Lower lobe of right lung (tissue), 2 donors: ENCODE results near the gene GRID1. TPM values are rescaled to one million over a fixed set of nuclear protein-coding genes. Genes with fewer than 3 reads are reported as not detected.

Experiments used
- ATAC-seq, 2 donors: fragments of 200-7000 bp; cut with Tn5 transposase; one replicate each; pipeline ENCODE4 v1.9.1; 2020 to 2022; ENCODE audit warnings: mild to moderate bottlenecking in 2 of 2, moderate library complexity in 2 of 2
- DNase-seq: peaks from one replicate; pipeline ENCODE4 v3.0.0-alpha.2; 2020
- H3K27ac ChIP-seq: fragments of 200-600 bp; one replicate; pipeline ENCODE4 v1.8.0; 2022
- H3K27me3 ChIP-seq: fragments of 200-600 bp; one replicate; pipeline ENCODE4 v1.8.0; 2022; ENCODE audit warnings: low read depth
- H3K36me3 ChIP-seq: fragments of 200-600 bp; one replicate; pipeline ENCODE4 v1.8.0; 2022; ENCODE audit warnings: mild to moderate bottlenecking
- H3K4me1 ChIP-seq: fragments of 200-600 bp; one replicate; pipeline ENCODE4 v1.8.0; 2022
- H3K4me3 ChIP-seq: fragments of 200-600 bp; one replicate; pipeline ENCODE4 v1.8.0; 2022; ENCODE audit warnings: mild to moderate bottlenecking
- H3K9me3 ChIP-seq: fragments of 200-600 bp; one replicate; pipeline ENCODE4 v1.8.0; 2022
- intact Hi-C: fragments of 100-400 bp; cut with DNase I; formaldehyde crosslinking; loops from one replicate; pipeline ENCODE4 v1.11.0; 2022
- total RNA-seq: library from RNA; stranded (reverse); fragmentation: NEBNext Ultra II Directional; extraction: Animal tissue kit (Norgen Biotek cat#: 25700); gene quantifications from one replicate; pipeline ENCODE4 v1.2.1, GENCODE V29; 2021
- TF ChIP-seq, protein P1 (sequence below): fragments of 200-600 bp; IDR thresholded peaks from one replicate; pipeline ENCODE4 v1.8.0; 2022; ENCODE audit warnings: antibody characterized with exemption, mild to moderate bottlenecking
- donor health status: DM: no; HTN: yes; CAD: no; lungs with severe emphysema.

GRID1 gene
- total RNA-seq, 1 donor from 2014 or later, result 2.5 TPM

DNA sequence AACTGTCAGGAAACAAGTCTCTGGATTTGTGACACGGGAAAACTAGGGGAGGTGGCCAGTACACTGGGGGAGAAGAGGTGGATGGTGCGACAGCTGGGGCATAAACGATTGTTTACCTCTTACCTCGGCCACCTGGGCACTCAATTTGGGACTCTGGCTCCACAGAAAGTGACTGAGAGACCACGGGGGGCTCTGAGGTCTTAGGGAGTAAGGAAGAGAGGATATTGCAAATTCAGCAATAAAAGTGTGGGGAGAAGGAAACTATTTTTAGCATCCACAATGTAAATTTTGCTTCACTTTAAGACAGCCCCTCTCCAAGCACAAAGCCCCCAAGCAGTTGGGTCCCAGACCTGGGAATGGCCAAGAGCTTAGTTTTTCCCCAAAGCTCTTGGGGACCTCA is 440.5 kb downstream of the GRID1 start:
- no peaks in the 10 kb centered on the region for H3K36me3 ChIP-seq
- no peak overlapping the region for H3K4me3 ChIP-seq
- TF ChIP-seq, protein P1, sequence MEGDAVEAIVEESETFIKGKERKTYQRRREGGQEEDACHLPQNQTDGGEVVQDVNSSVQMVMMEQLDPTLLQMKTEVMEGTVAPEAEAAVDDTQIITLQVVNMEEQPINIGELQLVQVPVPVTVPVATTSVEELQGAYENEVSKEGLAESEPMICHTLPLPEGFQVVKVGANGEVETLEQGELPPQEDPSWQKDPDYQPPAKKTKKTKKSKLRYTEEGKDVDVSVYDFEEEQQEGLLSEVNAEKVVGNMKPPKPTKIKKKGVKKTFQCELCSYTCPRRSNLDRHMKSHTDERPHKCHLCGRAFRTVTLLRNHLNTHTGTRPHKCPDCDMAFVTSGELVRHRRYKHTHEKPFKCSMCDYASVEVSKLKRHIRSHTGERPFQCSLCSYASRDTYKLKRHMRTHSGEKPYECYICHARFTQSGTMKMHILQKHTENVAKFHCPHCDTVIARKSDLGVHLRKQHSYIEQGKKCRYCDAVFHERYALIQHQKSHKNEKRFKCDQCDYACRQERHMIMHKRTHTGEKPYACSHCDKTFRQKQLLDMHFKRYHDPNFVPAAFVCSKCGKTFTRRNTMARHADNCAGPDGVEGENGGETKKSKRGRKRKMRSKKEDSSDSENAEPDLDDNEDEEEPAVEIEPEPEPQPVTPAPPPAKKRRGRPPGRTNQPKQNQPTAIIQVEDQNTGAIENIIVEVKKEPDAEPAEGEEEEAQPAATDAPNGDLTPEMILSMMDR, result no peak
- no peaks in the 10 kb centered on the region for H3K4me1 ChIP-seq
- H3K9me3 ChIP-seq, result no peaks in the 10 kb centered on the region
- intact Hi-C loops, result no loop called here
- no peak overlapping the region for H3K27ac ChIP-seq
- no peak for DNase-seq
- no peak for ATAC-seq
- no peaks in the 10 kb centered on the region for H3K27me3 ChIP-seq

DNA sequence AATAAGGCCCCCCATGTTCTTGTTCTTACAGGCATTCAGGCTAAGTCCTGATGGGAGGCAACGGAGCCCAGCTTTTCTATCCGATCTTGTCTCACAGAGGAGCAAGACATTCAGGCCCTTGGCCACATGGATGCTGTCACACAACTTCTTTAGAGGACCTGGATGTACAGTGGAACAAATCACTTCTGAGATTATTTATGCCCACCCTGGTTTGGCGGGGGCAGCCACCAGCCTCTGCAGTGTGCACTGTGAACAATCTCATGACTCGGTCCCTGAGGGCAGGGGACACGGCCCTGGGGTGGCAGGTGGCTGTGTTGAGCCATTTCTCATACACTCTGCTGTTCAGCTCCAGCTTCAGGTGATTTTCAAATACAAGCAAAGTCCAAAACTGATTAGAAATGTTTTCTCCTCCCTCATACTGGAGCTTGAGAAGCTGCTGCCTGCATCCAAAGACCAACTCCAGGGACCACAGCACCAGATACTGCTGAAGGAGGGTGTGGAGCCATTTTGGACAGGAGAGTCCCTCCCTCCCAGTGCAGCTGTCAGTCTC is 441.3 kb downstream of the GRID1 start:
- Histone ChIP-seq H3K9me3 (no peaks in the 10 kb centered on the region), H3K4me3 (no peak overlapping the region), H3K36me3 (no peaks in the 10 kb centered on the region), H3K27me3 (no peaks in the 10 kb centered on the region), H3K27ac (no peak overlapping the region), H3K4me1 (no peaks in the 10 kb centered on the region)
- ATAC-seq (no peak), DNase-seq (no peak)
- intact Hi-C loops, result no loop called here
- TF ChIP-seq, protein P1, result no peak

DNA sequence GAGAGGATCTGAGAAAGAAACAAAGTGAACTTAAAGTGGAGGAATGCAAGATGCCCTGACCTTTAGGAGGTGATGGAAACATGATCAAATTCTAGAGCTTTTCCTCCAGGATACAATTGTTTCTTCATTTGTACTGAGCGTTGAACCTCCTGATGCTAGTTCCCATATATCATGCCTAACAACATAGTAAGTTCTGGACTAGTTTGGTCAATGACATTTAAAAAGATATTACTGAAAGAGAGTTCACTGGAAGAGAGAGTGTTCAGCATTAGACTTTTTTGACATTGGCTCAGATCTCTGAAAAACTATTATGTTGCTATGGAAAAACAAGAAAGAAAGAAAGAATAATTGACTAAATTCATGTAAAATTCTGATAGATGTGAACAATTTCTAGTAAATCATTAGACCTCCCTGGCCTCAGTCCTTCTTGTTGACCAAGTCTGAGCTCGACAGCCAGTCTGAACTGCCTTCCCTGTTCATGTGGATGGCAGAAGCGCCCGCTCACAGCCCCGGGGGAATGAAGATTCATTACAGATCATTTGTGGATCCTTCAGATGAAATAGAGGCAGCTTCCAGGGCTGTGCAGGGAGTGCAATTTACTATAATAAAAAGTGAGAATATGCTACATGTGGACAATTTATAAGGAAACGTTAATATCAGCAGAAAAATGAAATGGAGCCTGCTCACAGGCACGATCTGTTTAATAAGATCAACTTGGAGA is 442.1 kb downstream of the GRID1 start:
- TF ChIP-seq, protein P1, result no peak
- intact Hi-C loops, result no loop called here
- no peaks in the 10 kb centered on the region for H3K4me1 ChIP-seq
- DNase-seq, result no peak
- no peak for ATAC-seq
- no peaks in the 10 kb centered on the region for H3K36me3 ChIP-seq
- no peaks in the 10 kb centered on the region for H3K9me3 ChIP-seq
- no peaks in the 10 kb centered on the region for H3K27me3 ChIP-seq
- no peak overlapping the region for H3K4me3 ChIP-seq
- no peak overlapping the region for H3K27ac ChIP-seq

DNA sequence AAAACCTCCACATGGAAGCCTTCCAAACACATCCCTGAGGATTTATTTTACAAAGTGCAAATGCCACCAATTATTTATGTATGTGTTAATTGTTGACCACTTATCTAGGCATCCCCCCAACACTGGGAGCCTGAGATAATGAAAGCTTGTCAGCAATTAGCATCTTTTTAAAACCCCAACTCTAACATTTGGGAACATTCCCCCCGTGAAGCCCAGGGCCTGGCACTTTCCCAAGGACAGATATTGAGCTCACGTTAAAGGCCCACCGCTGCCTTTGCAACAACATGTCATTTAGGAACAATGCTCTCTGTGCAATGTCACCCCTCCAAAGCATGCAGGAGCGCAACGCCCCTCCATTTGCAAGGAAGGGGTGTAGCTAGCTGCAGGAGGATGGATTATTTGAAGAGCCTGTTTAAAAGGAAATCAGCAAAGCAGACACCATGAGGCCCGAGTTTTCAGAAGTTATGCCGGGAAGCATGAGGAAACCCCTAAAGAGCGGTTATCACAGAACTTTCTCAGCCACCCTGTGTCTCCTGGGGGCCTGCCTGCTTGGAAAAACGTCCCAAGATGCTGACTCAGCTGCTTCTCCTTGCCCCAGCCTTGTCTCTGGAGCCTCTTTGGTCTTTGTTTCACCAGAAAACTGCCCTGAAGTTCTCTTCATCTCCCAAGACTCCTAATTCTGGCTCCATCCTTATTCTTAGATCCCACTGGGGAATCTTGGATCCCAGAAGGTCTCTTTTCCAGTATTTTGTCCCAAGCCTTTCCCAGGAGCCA is 444.1 kb downstream of the GRID1 start:
- Histone ChIP-seq H3K4me3 (no peak overlapping the region), H3K4me1 (no peaks in the 10 kb centered on the region), H3K9me3 (no peaks in the 10 kb centered on the region), H3K27me3 (no peaks in the 10 kb centered on the region), H3K36me3 (no peaks in the 10 kb centered on the region), H3K27ac (no peak overlapping the region)
- intact Hi-C loops, result no loop called here
- no peak for DNase-seq
- no peak for ATAC-seq
- TF ChIP-seq, protein P1, result no peak

DNA sequence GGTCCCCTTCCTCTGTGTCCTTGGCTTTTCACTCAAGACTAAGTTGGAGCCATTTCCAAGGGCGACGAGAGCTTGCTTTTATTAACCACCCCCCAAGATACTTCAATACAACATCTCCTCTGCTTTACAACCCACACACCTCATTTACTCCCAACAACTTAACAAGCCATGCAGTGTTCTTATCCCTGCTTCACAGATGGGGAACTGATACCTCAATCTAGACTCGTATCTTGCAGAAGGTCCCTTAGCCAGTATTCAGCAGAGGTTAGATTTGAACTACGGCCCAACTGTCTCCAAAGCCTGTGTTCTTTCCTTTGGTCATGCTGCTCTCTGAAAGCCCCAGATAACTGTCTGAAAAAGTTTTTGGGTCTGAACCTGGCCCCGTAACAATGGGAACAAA is 444.8 kb downstream of the GRID1 start:
- Histone ChIP-seq H3K27ac (no peak overlapping the region), H3K4me1 (no peaks in the 10 kb centered on the region), H3K27me3 (no peaks in the 10 kb centered on the region), H3K9me3 (no peaks in the 10 kb centered on the region), H3K36me3 (no peaks in the 10 kb centered on the region), H3K4me3 (no peak overlapping the region)
- TF ChIP-seq, protein P1, result no peak
- intact Hi-C loops, result no loop called here
- DNase-seq, result no peak
- no peak for ATAC-seq
